NCI-H187 treated with DMSO at 0.1 percent for 48 hours (cell line): ENCODE measurements around the gene ARL14.

Experiments used
- DNase-seq: peaks from one replicate; lab custom pipeline; 2025; lab: John Stamatoyannopoulos, UW

The ARL14 gene

DNA sequence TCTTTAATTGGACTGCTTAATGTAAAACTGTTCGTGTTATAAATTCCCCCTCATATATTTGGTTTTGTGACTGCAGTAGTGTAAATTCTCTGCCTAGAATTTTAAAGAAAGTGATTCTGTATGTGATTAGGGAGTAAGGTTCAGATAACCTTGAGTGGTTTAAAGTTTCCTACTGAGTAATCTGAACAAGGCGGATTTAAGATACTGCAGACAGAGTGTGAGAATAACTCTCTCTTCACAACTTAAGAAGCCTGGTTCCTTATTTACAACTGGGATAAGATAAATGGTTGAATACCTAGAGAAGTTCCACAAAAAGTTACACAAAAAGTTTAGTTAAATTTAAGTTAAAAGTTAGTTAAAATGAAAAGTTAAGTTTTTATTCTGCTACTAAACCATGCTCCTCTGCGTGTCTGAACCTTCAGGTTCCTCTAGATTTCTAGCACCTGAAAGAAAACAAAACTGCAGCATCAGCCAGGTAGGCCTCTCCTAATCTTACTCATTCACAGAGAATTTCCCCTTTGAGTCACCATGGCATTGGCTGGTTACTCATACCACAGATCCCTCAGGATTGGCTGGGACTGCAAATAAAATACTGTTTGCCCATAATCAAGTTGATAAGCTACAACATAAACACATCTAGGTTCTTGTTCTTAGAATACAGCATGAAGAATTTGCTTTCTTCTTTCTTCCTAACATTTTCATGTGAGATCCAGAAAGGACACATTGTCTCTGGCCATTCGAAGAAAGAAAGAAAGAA lies at the start of gene ARL14:
Gene ARL14, plus strand, starts transcription at position 614 of the 757 bp plus-strand sequence. CDS start 187 bp downstream, outside the sequence.
- no peak for DNase-seq

GRCh38 chr3:160629491-160629890 lies 47.5 kb upstream of the ARL14 start:
- no peak for DNase-seq

DNA sequence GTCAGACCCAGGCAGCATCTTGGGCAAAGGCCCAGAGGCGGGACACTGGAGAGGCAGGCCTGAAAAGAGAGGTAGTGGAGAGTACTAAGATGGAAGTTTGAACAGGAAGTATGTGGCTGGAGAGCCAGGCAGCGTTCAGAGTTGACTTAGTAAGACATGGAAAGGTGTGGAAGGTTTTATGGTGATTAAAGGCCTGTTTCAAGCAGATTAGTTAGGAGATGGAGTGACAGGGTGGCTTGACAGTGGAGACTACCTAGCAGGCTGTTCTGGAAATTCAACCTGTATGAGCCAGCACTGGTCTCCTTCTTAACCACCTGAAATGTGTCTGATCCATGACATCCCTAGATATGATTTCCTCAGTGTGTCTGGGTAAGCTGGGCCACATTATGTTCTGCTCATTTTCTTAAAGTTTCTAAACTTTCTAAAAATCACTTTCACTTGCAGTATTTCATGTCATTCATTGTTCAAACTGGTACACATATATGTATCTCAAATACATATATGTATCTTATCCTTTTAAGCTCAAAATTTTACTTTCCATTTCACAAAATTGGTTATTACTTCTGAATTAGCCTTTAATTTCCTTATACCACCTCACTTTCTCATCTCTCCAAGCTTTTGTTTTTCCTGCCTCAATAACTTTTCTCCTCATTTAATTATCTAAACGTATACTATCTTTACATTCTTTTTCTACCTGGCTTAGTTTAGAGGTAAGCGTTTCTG lies 43.4 kb upstream of the ARL14 start:
- no peak for DNase-seq

DNA sequence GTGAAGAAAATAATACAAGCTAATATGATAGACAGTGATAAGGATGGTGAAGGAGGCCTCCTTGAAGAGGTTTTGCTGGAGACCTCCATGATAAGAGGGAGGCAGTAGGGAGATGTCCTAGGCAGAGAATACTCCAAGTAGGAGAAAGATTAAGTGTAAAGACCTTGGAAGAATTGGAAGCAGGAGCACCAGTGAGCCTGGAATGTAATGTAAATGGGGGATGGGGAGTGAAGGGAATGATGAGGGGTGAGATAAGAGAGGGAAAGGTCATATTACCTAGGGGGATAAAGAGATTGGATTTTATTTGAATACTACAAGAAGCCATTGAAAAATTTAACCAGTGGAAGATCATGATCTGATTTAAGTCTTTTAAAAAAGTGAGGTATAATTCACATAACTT lies 41.7 kb upstream of the ARL14 start:
- no peak for DNase-seq

DNA sequence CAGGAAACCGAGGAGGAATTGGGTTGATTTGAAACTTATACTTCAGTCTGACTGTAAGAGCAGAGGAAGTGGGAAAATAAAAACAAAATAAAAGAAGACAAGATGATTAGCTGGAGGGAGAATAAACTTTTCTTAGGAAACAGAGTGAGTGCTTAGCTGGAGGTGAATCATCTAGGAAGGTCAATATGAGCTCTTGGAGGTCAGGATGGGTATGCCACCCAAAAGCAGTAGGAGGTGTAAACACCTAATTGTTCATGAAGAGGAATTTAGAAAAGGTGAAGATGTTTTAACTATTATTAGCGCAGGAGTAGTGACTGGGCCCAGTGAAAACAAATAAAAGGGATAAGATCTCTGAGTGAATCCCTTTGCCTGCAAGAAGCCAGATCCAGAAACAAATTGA lies 39.9 kb upstream of the ARL14 start:
- no peak for DNase-seq

DNA sequence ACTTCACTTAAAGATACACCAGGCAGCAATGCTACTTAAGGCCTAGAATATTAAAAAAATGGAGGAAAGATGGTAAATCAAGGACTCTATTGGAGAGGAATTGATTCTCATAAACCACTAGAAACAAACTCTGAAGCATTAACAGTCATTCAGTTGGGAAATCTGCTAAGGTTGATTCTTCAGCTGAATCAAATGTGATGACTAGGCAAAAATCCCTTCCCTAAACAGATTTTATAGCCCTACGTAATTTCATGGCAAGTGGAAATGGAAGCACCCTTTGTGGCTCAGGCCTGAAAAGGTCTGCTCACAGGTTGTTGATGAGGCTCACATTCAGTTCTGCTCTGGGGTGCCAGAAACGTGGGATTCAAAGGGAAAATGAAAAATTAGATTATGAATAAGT lies 38.8 kb upstream of the ARL14 start:
- DNase-seq, result no peak

GRCh38 chr3:160641665-160642309 lies 35.2 kb upstream of the ARL14 start:
- DNase-seq, result no peak

- no peak for DNase-seq
Measured at GRCh38 chr3:160643994-160644393, 33.0 kb upstream of the ARL14 start.

DNA sequence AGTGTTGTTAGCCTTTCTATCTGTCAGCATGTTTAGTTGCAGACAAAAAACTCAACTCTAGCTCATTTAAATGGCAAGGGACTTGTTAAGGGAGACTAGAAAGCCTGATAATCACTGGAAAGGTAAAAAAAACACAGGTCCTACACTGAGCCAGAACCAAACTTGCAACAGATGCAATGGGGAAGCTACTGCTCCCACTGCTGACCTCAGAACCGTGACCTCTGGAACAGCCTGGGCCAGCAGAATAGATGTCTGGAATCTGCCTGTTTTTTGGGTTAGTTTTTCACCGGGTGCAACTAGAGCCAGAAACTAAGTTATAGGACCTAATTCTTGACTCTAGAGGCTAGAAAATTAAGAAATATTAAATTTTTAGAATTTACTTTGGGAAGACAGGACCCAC lies 32.5 kb upstream of the ARL14 start:
- DNase-seq, result no peak

DNA sequence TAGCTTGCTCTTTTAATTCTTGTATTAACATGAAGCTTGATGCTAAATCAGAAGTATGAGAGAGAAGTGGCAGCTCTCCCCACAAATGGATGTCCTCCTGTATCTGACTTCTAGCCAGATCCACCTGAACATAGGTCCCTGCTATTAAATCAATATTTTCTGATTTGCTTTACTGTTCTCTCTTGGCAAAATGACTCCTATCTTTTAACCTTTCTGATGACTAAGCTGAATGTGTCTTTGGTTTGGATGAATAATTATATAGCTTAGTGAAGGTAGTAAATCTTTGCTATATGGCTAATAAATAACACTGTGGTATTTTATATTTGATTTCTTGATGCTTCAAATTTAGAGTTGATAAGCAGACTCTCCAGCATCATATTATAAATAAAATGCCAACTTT lies 28.3 kb upstream of the ARL14 start:
- no peak for DNase-seq

GRCh38 chr3:160649596-160649995 lies 27.4 kb upstream of the ARL14 start:
- no peak for DNase-seq

GRCh38 chr3:160653512-160653911 lies 23.4 kb upstream of the ARL14 start:
- DNase-seq, result no peak

GRCh38 chr3:160660902-160661301 lies 16.1 kb upstream of the ARL14 start:
- DNase-seq, result no peak

DNA sequence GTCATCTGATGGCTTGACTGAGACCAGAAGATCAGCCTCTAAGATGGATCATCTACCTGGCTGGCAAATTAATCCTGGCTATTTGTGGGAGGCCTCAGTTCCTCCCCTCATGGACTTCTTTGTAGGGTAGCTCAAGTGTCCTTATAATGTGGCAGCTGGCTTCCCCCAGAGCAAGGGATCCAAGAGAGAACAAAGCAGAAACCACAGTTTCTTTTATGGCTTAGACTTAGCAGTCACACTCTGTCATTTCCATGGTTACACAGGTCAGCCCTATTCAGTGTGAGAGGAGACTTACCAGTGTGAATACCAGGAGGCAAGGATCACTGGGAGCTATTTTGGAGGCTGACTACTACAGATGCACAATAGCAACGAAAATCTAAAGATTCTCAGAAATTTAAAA lies 15.3 kb upstream of the ARL14 start:
- DNase-seq, result peak; percentile 65

GRCh38 chr3:160665231-160665630 lies 11.7 kb upstream of the ARL14 start:
- DNase-seq, result no peak

- DNase-seq, result no peak
Measured at GRCh38 chr3:160665784-160666526, 11.0 kb upstream of the ARL14 start.

GRCh38 chr3:160667452-160667851 lies 9.5 kb upstream of the ARL14 start:
- no peak for DNase-seq

GRCh38 chr3:160668454-160668853 lies 8.5 kb upstream of the ARL14 start:
- no peak for DNase-seq

DNA sequence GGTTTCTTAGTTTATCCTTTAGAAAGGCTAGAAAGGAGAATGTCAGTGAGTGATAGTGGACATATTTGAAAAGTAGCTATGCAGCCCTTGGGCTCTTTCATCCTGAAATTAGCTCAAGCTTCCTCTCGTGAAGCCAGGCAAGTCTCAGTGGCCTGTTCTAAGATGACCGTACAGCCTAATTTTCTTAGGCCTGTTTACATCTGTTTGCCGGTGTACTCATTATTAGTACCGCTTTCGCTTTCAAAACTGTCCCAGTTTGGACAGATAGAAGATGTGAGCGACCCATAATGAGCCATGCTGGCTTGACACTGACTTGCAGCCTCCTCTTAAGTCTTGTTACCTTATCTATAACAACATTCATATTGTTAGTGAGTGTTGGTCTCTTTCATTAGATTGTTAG lies 5.7 kb upstream of the ARL14 start:
- no peak for DNase-seq

DNA sequence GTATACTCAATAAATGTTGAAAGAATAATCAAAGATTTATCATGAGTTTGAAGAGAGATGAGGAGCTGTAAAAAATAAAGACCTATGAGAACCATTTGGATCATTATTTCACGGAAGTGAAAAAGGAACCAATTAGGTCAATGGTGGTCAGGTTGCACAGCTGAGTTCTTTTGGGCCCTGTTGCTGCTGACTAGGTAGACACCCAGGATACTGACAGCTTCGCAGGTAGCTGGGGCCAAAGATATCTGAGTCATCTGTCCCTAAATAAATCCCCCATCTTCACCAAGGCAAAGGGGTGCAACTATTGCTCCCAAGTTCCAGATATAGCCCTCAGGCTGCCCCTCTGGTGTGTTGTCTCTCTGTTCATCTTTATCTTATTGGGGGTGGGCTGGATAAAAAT lies 5.0 kb upstream of the ARL14 start:
- DNase-seq, result no peak

- DNase-seq, result no peak
Measured at GRCh38 chr3:160673188-160673587, 3.8 kb upstream of the ARL14 start.

DNA sequence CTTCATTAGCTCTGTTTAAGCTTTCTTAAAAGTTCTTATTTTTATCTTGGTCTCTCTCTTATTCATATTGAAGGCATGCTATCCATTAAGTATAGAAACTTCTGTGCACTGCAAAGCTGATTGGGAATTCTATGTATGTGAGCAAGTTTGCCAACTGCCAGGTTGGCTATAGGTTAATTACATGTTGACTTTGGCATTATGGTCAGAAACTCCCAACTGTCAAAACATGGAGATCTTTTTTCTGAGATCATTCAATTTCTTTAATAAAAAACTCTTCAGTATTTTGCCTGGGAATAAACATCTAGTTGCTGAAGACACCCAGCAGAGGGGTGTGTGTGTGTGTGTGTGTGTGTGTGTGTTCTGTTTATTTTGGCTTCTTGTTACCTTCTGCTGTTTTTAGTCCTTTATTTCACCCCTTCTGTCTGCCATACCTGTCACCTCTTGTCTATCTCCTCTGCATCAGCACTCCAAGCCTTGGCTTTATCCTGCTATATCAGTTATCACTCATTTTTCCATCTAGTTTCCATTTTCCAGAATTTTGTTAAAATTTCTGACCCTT lies 1.3 kb upstream of the ARL14 start:
- no peak for DNase-seq
